H1 (cell line): ENCODE data around the gene STAT4. TPM values are rescaled to one million over a fixed set of nuclear protein-coding genes. Genes with fewer than 3 reads are reported as not detected.

Experiments used
- CTCF ChIA-PET: fragments of 300-600 bp; sonication (Branson Sonifier 250); formaldehyde crosslinking; loops from one replicate; lab custom pipeline; 2021; ENCODE audit not compliant: partially characterized antibody; lab: Charles Lee
- POLR2A ChIA-PET: fragments of 300-600 bp; sonication (Branson Sonifier 250); formaldehyde crosslinking; loops from one replicate; lab custom pipeline; 2021; ENCODE audit warnings: inconsistent platforms; ENCODE audit not compliant: partially characterized antibody; lab: Charles Lee
- DNase-seq, 2 experiments: peaks; one replicate each; pipeline versions ENCODE4 v3.0.0 to v3.0.0-alpha.2; 2010 to 2022; ENCODE audit warnings: low spot score in 2 of 2, low read depth in 1 of 2, mixed read lengths in 1 of 2
- FAIRE-seq: peaks from 2 replicates; lab custom pipeline; 2011; peaks lifted over from hg19 to GRCh38; lab: Jason Lieb, UNC
- H2AFZ ChIP-seq: 2 replicates; pipeline ENCODE4 v1.8.1; 2012; ENCODE audit warnings: low read length, inconsistent platforms
- H2AK5ac ChIP-seq: 2 replicates; pipeline ENCODE4 v1.6.1; 2013; ENCODE audit warnings: low read depth, low read length
- H2BK120ac ChIP-seq: replicated peaks from 2 replicates; pipeline ENCODE3; 2013; ENCODE audit warnings: low read depth, low read length, inconsistent platforms
- H2BK12ac ChIP-seq: 2 replicates; pipeline ENCODE4 v1.6.1; 2013; ENCODE audit warnings: low read depth, low read length
- H2BK15ac ChIP-seq: 2 replicates; pipeline ENCODE4 v1.6.1; 2013; ENCODE audit warnings: low read length
- H2BK20ac ChIP-seq: 2 replicates; pipeline ENCODE4 v1.6.1; 2013; ENCODE audit warnings: low read length
- H2BK5ac ChIP-seq: 2 replicates; pipeline ENCODE4 v1.6.1; 2013; ENCODE audit warnings: low read depth, low read length
- H3K14ac ChIP-seq: 2 replicates; pipeline ENCODE4 v1.6.1; 2013; ENCODE audit warnings: inconsistent platforms; ENCODE audit not compliant: insufficient read length
- H3K18ac ChIP-seq: 2 replicates; pipeline ENCODE4 v1.6.1; 2013; ENCODE audit warnings: low read length; ENCODE audit errors: extremely low read depth
- H3K23ac ChIP-seq: 2 replicates; pipeline ENCODE4 v1.6.1; 2013; ENCODE audit warnings: inconsistent platforms; ENCODE audit not compliant: insufficient read length
- H3K23me2 ChIP-seq: 2 replicates; pipeline ENCODE4 v1.6.1; 2013; ENCODE audit warnings: low read depth, low read length
- H3K27ac ChIP-seq: 2 replicates; pipeline ENCODE4 v1.6.1; 2011; ENCODE audit warnings: low read depth, low read length, inconsistent platforms
- H3K27me3 ChIP-seq, 4 experiments: replicated peaks in 1 of 4; 1 replicate in 1 of 4; 2 replicates in 3 of 4; pipeline versions ENCODE4 v1.6.1 to v1.8.1; 2011 to 2013; ENCODE audit warnings: low read length in 3 of 4, mild to moderate bottlenecking in 3 of 4, inconsistent platforms in 2 of 4, mixed read lengths in 2 of 4, moderate library complexity in 1 of 4; ENCODE audit not compliant: control insufficient read depth in 3 of 4, insufficient read depth in 3 of 4; ENCODE audit errors: extremely low read depth in 1 of 4
- H3K36me3 ChIP-seq, 4 experiments: 2 replicates each; pipeline versions ENCODE4 v1.6.1 to v1.8.1; 2011 to 2013; ENCODE audit warnings: mild to moderate bottlenecking in 4 of 4, low read length in 3 of 4, moderate library complexity in 2 of 4, control low read depth in 1 of 4, inconsistent platforms in 1 of 4; ENCODE audit not compliant: insufficient read depth in 4 of 4, control insufficient read depth in 2 of 4
- H3K4ac ChIP-seq: replicated peaks from 2 replicates; pipeline ENCODE3; 2013; ENCODE audit warnings: low read length, low read depth, mixed read lengths, inconsistent platforms; ENCODE audit not compliant: insufficient read length
- H3K4me1 ChIP-seq, 4 experiments: replicated peaks in 1 of 4; 1 replicate in 1 of 4; 2 replicates in 3 of 4; pipeline versions ENCODE4 v1.6.1 to v1.8.1; 2011 to 2013; ENCODE audit warnings: low read length in 3 of 4, inconsistent platforms in 2 of 4, mixed read lengths in 1 of 4; ENCODE audit not compliant: insufficient read depth in 4 of 4, control insufficient read depth in 3 of 4
- H3K4me2 ChIP-seq, 2 experiments: 2 replicates each; pipeline versions ENCODE4 v1.6.1 to v1.8.1; 2011 to 2013; ENCODE audit warnings: low read depth in 2 of 2, low read length in 2 of 2, control low read depth in 1 of 2, inconsistent platforms in 1 of 2, mild to moderate bottlenecking in 1 of 2; ENCODE audit not compliant: insufficient read depth in 1 of 2
- H3K4me3 ChIP-seq, 4 experiments: fragments of 200-600, 300-600 bp in 1 of 4; sonication (generic), shearing (Covaris generic), sonication (Bioruptor Twin) in 1 of 4; 2 replicates each; pipeline versions ENCODE4 v1.5.1 to v1.8.1; 2011 to 2016; ENCODE audit warnings: low read length in 4 of 4, low read depth in 3 of 4, control low read depth in 2 of 4, inconsistent platforms in 2 of 4, mild to moderate bottlenecking in 2 of 4, mixed read lengths in 1 of 4, moderate library complexity in 1 of 4; ENCODE audit not compliant: insufficient read depth in 2 of 4; ENCODE audit errors: extremely low read depth in 1 of 4
- H3K56ac ChIP-seq: replicated peaks from 2 replicates; pipeline ENCODE3; 2013; ENCODE audit warnings: low read depth, mild to moderate bottlenecking, mixed read lengths, low read length, inconsistent platforms; ENCODE audit not compliant: insufficient read length
- H3K79me1 ChIP-seq: 2 replicates; pipeline ENCODE4 v1.6.1; 2013; ENCODE audit warnings: low read depth, low read length, control low read depth
- H3K79me2 ChIP-seq, 2 experiments: 2 replicates each; pipeline versions ENCODE4 v1.6.1 to v1.8.1; 2012 to 2013; ENCODE audit warnings: low read length in 2 of 2, mild to moderate bottlenecking in 2 of 2, inconsistent platforms in 1 of 2; ENCODE audit not compliant: insufficient read depth in 2 of 2, control insufficient read depth in 1 of 2
- H3K9ac ChIP-seq, 4 experiments: replicated peaks in 1 of 4; 1 replicate in 1 of 4; 2 replicates in 3 of 4; pipeline versions ENCODE4 v1.6.1 to v1.8.1; 2011 to 2013; ENCODE audit warnings: low read depth in 3 of 4, low read length in 3 of 4, control low read depth in 2 of 4, mild to moderate bottlenecking in 2 of 4, moderate library complexity in 2 of 4, inconsistent platforms in 1 of 4; ENCODE audit errors: extremely low read depth in 1 of 4
- H3K9me3 ChIP-seq, 2 experiments: 2 replicates each; pipeline versions ENCODE4 v1.6.1 to v1.8.1; 2012 to 2013; ENCODE audit warnings: mild to moderate bottlenecking in 2 of 2, moderate library complexity in 2 of 2, control low read depth in 1 of 2, inconsistent platforms in 1 of 2, low read depth in 1 of 2, low read length in 1 of 2, mixed read lengths in 1 of 2; ENCODE audit not compliant: insufficient read depth in 2 of 2
- H4K20me1 ChIP-seq, 2 experiments: replicated peaks in 1 of 2; 2 replicates each; pipeline versions ENCODE3 to v1.8.1; 2011 to 2013; ENCODE audit warnings: inconsistent platforms in 2 of 2, low read length in 2 of 2, mild to moderate bottlenecking in 1 of 2; ENCODE audit not compliant: insufficient read depth in 2 of 2, control insufficient read depth in 1 of 2
- H4K5ac ChIP-seq: 2 replicates; pipeline ENCODE4 v1.6.1; 2013; ENCODE audit warnings: low read length, low read depth, mixed read lengths, inconsistent platforms; ENCODE audit not compliant: insufficient read length
- H4K8ac ChIP-seq: 2 replicates; pipeline ENCODE4 v1.8.0; 2013; ENCODE audit warnings: mild to moderate bottlenecking, moderate library complexity, low read length, inconsistent platforms; ENCODE audit not compliant: insufficient read depth; ENCODE audit errors: extremely low read depth
- H4K91ac ChIP-seq: replicated peaks from 2 replicates; pipeline ENCODE3; 2013; ENCODE audit warnings: low read length, mixed read lengths, inconsistent platforms; ENCODE audit not compliant: insufficient read length
- BCL11A ChIP-seq, 2 experiments: IDR thresholded peaks; one replicate each; pipeline ENCODE4 v1.6.1; 2011; ENCODE audit warnings: low read depth in 2 of 2, low read length in 2 of 2, mild to moderate bottlenecking in 2 of 2
- CHD2 ChIP-seq: IDR thresholded peaks from 2 replicates; pipeline ENCODE4 v1.6.1; 2012; ENCODE audit warnings: low read length, improper control_type of control experiment
- EZH2 ChIP-seq: fragments of 200-600 bp; sonication (generic); IDR thresholded peaks from 2 replicates; pipeline ENCODE4 v1.7.1; 2012; ENCODE audit warnings: low read depth, mild to moderate bottlenecking, moderate library complexity, low read length, inconsistent platforms; ENCODE audit not compliant: severe bottlenecking
- HDAC2 ChIP-seq, 2 experiments: fragments of 300-600 bp in 1 of 2; sonication (generic) in 1 of 2; IDR thresholded peaks; 2 replicates each; pipeline ENCODE4 v1.6.1; 2011 to 2012; ENCODE audit warnings: low read depth in 2 of 2, low read length in 2 of 2, mild to moderate bottlenecking in 2 of 2, moderate library complexity in 2 of 2, borderline replicate concordance in 1 of 2, inconsistent platforms in 1 of 2
- SUZ12 ChIP-seq: fragments of 200-600 bp; sonication (generic); IDR thresholded peaks from 2 replicates; pipeline ENCODE4 v1.6.1; 2012; ENCODE audit warnings: mild to moderate bottlenecking, inconsistent platforms, low read length, moderate library complexity, mixed read lengths
- WGBS, 2 experiments: shearing (Covaris generic) in 1 of 2; methylation state at CpG; one replicate each; pipeline versions ENCODE4 v1.1.6 to v1.1.7; 2013 to 2015; ENCODE audit warnings: low lambda C conversion rate in 2 of 2, mixed read lengths in 2 of 2, inconsistent platforms in 1 of 2, low coverage in 1 of 2, missing lambda C conversion rate in 1 of 2; ENCODE audit not compliant: insufficient replicate concordance in 2 of 2, insufficient coverage in 1 of 2, insufficient read length in 1 of 2; ENCODE audit errors: extremely low coverage in 1 of 2, missing lambda C conversion rate in 1 of 2; 5-methylcytosine and 5-hydroxymethylcytosine counted together
- polyA plus RNA-seq, 7 experiments: library from polyadenylated mRNA; depleted of rRNA in 3 of 7; stranded (reverse) in 5 of 7; unstranded in 2 of 7; fragments of >200 nt in 5 of 7; fragments of 200-250 nt in 2 of 7; gene quantifications; 1 replicate in 5 of 7; 2 replicates in 1 of 7; 4 replicates in 1 of 7; pipeline versions ENCODE4 v1.2.1 to v1.2.3, GENCODE V29; 2011 to 2013; ENCODE audit warnings: missing spikeins in 2 of 7, mixed read lengths in 2 of 7
- total RNA-seq: library from RNA; stranded (reverse); fragmentation: NEBNext Ultra II Directional; extraction: Animal tissue kit (Norgen Biotek cat#: 25700); gene quantifications from 2 replicates; pipeline ENCODE4 v1.2.1, GENCODE V29; 2021
- TF ChIP-seq, protein P1 (sequence below): IDR thresholded peaks from 2 replicates; pipeline ENCODE4 v1.6.1; 2011; ENCODE audit warnings: low read depth, mild to moderate bottlenecking, low read length; ENCODE audit not compliant: insufficient read depth

STAT4 gene
- total and polyA plus RNA-seq, 2 of the 8 experiments (the other 6 are each of a cell fraction or from before 2014, with no cell fraction given) = 0.36 to 0.63 TPM

DNA sequence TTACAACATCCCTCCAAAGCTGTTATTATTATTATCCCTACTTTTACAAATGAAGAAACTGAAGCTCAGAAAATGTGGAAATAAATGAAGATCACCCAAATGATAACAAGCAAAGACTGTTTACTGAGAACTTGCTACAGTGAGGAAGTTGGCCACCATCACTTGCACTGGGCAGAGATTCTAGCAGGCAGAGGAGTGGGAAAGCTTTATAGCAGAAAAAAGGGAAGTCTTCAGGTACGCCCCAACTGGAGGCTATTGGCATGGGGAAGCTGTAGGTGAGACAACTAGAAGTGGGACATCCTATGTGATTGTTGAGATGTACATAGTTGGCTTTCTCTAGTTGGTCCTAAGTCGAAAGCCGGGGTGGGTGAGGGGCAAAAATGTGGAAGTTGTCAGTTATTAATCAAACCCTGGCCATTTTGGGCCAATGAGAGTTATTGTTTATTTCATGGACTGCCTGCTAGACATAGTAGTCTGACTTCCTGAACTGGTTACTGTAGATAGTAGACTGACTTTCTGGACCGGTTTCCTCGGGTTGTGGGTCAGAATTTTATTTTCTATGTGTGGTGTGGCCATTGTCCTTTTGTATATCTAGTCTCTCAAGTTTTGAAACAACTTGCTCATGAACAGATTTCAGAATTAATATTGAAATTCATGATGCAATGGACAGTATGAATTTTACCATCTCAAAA, 40.2 kb upstream of the STAT4 start:
- H4K8ac ChIP-seq = no peak overlapping the region
- no peaks in the 10 kb centered on the region for H3K36me3 ChIP-seq
- no peak overlapping the region for H2BK120ac ChIP-seq
- H3K79me2 ChIP-seq = no peaks in the 10 kb centered on the region
- H3K4me3 ChIP-seq = no peak overlapping the region
- H3K4me1 ChIP-seq = no peaks in the 10 kb centered on the region
- no peak overlapping the region for H4K91ac ChIP-seq
- no peak overlapping the region for H3K56ac ChIP-seq
- no peak overlapping the region for H3K4ac ChIP-seq
- WGBS, 2 experiments = 94% methylated on average over 5 of the region's 5 CpGs; no CpG with 5 or more reads in 1 of the 2 experiments
- H4K20me1 ChIP-seq = no peaks in the 10 kb centered on the region
- H2BK5ac ChIP-seq = no peak overlapping the region
- H3K9ac ChIP-seq = no peak overlapping the region
- POLR2A ChIA-PET = no interaction called here
- H3K79me1 ChIP-seq = no peaks in the 10 kb centered on the region
- no peak overlapping the region for H3K14ac ChIP-seq
- no peak overlapping the region for H2AK5ac ChIP-seq
- peaks cover 0 to 1% (median 0%) of the 10 kb centered on the region in 4 experiments; a peak in 1 of 7 replicates for H3K27me3 ChIP-seq
- no peak overlapping the region for H2BK20ac ChIP-seq
- H3K18ac ChIP-seq = no peak overlapping the region
- no peak overlapping the region for H4K5ac ChIP-seq
- no peak overlapping the region for H3K4me2 ChIP-seq
- FAIRE-seq (no peak), DNase-seq (no peak)
- no peak overlapping the region for H2BK12ac ChIP-seq
- H3K23ac ChIP-seq = no peak overlapping the region
- H2BK15ac ChIP-seq = no peak overlapping the region
- CTCF ChIA-PET = interaction anchor here (1.4 kb wide), 1 partner anchor 348 kb away, joined by 4 read pairs; no protein-coding TSS in a partner anchor
- H3K27ac ChIP-seq = no peak overlapping the region
- H3K9me3 ChIP-seq = no peaks in the 10 kb centered on the region
- no peaks in the 10 kb centered on the region; the same call in 1 of the 2 replicates for H3K23me2 ChIP-seq
- no peak overlapping the region for H2AFZ ChIP-seq
- TF ChIP-seq EZH2 (no peak), SUZ12 (no peak), BCL11A (IDR thresholded peaks at IDR 0.05; ENCODE audit: low read depth in 2 of 2, low read length in 2 of 2) (no peak), HDAC2 (IDR thresholded peaks at IDR 0.05; ENCODE audit: borderline replicate concordance in 1 of 2, low read depth in 2 of 2, low read length in 2 of 2) (no peak), CHD2 (no peak)
- TF ChIP-seq, protein P1, sequence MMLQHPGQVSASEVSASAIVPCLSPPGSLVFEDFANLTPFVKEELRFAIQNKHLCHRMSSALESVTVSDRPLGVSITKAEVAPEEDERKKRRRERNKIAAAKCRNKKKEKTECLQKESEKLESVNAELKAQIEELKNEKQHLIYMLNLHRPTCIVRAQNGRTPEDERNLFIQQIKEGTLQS = no peak
